ENCODE measurements around the gene TMEM191B.
"Not testable (repeated sequence)": the region's sequence is repeated elsewhere in the genome, so short reads cannot be mapped to it uniquely, and the experiment has no call there.

TMEM191B gene

GRCh38 chr22:18573483-18574164 is 46.0 kb downstream of the TMEM191B start:
- not testable (repeated sequence) for H3K4me2 ChIP-seq (ENCODE audit: insufficient read depth, low read length); H3K4me1 ChIP-seq (ENCODE audit: insufficient read depth, low read length); H4K20me1 ChIP-seq (ENCODE audit: insufficient read depth, low read length); ATAC-seq (ENCODE audit: insufficient read depth, low read depth); H3K9me3 ChIP-seq (ENCODE audit: insufficient read depth, low read length, severe bottlenecking); H3K27me3 ChIP-seq (ENCODE audit: insufficient read depth, low read length, poor library complexity); H2AFZ ChIP-seq (ENCODE audit: low read depth, low read length); H3K36me3 ChIP-seq (ENCODE audit: insufficient read depth, low read length); H3K79me2 ChIP-seq (ENCODE audit: insufficient read depth, low read length); H3K27ac ChIP-seq (ENCODE audit: low read length); H3K4me3 ChIP-seq (ENCODE audit: low read depth in 1 of 2, low read length in 2 of 2); DNase-seq; H3K9ac ChIP-seq (ENCODE audit: low read depth, low read length)

GRCh38 chr22:18574555-18574954 is 47.0 kb downstream of the TMEM191B start:
- H3K9ac ChIP-seq (ENCODE audit: low read depth, low read length); H4K20me1 ChIP-seq (ENCODE audit: insufficient read depth, low read length); H3K9me3 ChIP-seq (ENCODE audit: insufficient read depth, low read length, severe bottlenecking); H3K4me1 ChIP-seq (ENCODE audit: insufficient read depth, low read length); H3K79me2 ChIP-seq (ENCODE audit: insufficient read depth, low read length); H2AFZ ChIP-seq (ENCODE audit: low read depth, low read length); H3K4me2 ChIP-seq (ENCODE audit: insufficient read depth, low read length); H3K27ac ChIP-seq (ENCODE audit: low read length); H3K27me3 ChIP-seq (ENCODE audit: insufficient read depth, low read length, poor library complexity); H3K4me3 ChIP-seq (ENCODE audit: low read depth in 1 of 2, low read length in 2 of 2); H3K36me3 ChIP-seq (ENCODE audit: insufficient read depth, low read length); DNase-seq: not testable (repeated sequence)
- peak; percentile 39 for ATAC-seq (ENCODE audit: insufficient read depth, low read depth)

GRCh38 chr22:18575686-18576085 is 48.1 kb downstream of the TMEM191B start:
- not testable (repeated sequence) for H4K20me1 ChIP-seq (ENCODE audit: insufficient read depth, low read length); H3K4me2 ChIP-seq (ENCODE audit: insufficient read depth, low read length); H3K36me3 ChIP-seq (ENCODE audit: insufficient read depth, low read length); H3K9ac ChIP-seq (ENCODE audit: low read depth, low read length); DNase-seq; H3K27me3 ChIP-seq (ENCODE audit: insufficient read depth, low read length, poor library complexity); ATAC-seq (ENCODE audit: insufficient read depth, low read depth); H3K9me3 ChIP-seq (ENCODE audit: insufficient read depth, low read length, severe bottlenecking); H3K27ac ChIP-seq (ENCODE audit: low read length); H3K4me1 ChIP-seq (ENCODE audit: insufficient read depth, low read length); H3K4me3 ChIP-seq (ENCODE audit: low read depth in 1 of 2, low read length in 2 of 2); H3K79me2 ChIP-seq (ENCODE audit: insufficient read depth, low read length); H2AFZ ChIP-seq (ENCODE audit: low read depth, low read length)

GRCh38 chr22:18577090-18577818 is 49.7 kb downstream of the TMEM191B start:
- H3K27ac ChIP-seq (ENCODE audit: low read length); H3K79me2 ChIP-seq (ENCODE audit: insufficient read depth, low read length); H3K9me3 ChIP-seq (ENCODE audit: insufficient read depth, low read length, severe bottlenecking); H3K36me3 ChIP-seq (ENCODE audit: insufficient read depth, low read length); H3K4me3 ChIP-seq (ENCODE audit: low read depth in 1 of 2, low read length in 2 of 2); H2AFZ ChIP-seq (ENCODE audit: low read depth, low read length); H4K20me1 ChIP-seq (ENCODE audit: insufficient read depth, low read length); H3K4me1 ChIP-seq (ENCODE audit: insufficient read depth, low read length); DNase-seq; H3K4me2 ChIP-seq (ENCODE audit: insufficient read depth, low read length); H3K27me3 ChIP-seq (ENCODE audit: insufficient read depth, low read length, poor library complexity); H3K9ac ChIP-seq (ENCODE audit: low read depth, low read length): not testable (repeated sequence)
- peak; percentile 64 for ATAC-seq (ENCODE audit: insufficient read depth, low read depth)

GRCh38 chr22:18577847-18578246 is 50.2 kb downstream of the TMEM191B start:
- DNase-seq, result peak; percentile 19
- H3K79me2 ChIP-seq (ENCODE audit: insufficient read depth, low read length); H3K36me3 ChIP-seq (ENCODE audit: insufficient read depth, low read length); H3K9me3 ChIP-seq (ENCODE audit: insufficient read depth, low read length, severe bottlenecking); H3K27me3 ChIP-seq (ENCODE audit: insufficient read depth, low read length, poor library complexity); H3K4me1 ChIP-seq (ENCODE audit: insufficient read depth, low read length); H4K20me1 ChIP-seq (ENCODE audit: insufficient read depth, low read length); H3K27ac ChIP-seq (ENCODE audit: low read length); H3K4me3 ChIP-seq (ENCODE audit: low read depth in 1 of 2, low read length in 2 of 2); H3K9ac ChIP-seq (ENCODE audit: low read depth, low read length); H2AFZ ChIP-seq (ENCODE audit: low read depth, low read length); H3K4me2 ChIP-seq (ENCODE audit: insufficient read depth, low read length): not testable (repeated sequence)
- peak; percentile 83 for ATAC-seq (ENCODE audit: insufficient read depth, low read depth)
